ENCODE results near the gene GNAO1. TPM values are rescaled to one million over a fixed set of nuclear protein-coding genes. Genes with fewer than 3 reads are reported as not detected.
A peak's percentile ranks its signal among the peaks of the same experiment; 100 is the strongest.

GNAO1 gene
- total and polyA plus RNA-seq, 7 donors = 0.69 to 67.0 (median 28.8) TPM

DNA sequence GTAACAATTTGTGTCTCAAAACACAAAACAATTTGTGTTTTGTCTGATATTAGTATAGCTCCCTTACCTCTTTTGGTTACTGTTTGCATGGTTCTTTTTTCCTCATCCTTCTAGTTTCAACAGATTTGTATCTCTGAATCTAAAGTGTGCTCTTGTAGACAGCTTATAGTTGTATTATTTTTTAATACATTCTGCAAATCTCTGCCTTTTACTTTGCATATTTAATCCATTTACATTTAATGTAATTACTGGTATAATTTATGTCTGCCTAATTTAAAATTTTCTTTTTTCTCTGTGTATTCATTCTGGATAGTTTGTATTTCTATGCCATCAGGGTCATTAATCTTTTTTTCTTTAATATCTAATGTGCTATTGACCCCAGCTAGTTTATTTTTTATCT is 9.9 kb upstream of the GNAO1 start:
- TF ChIP-seq EP300 (IDR thresholded peaks at IDR 0.05) (no peak), POLR2A (IDR thresholded peaks at IDR 0.05) (no peak), CTCF (IDR thresholded peaks at IDR 0.05) (no peak), POLR2AphosphoS5 (IDR thresholded peaks at IDR 0.05) (no peak)
- Histone ChIP-seq H3K4me1 (no peaks in the 10 kb centered on the region), H3K27ac (no peak overlapping the region), H3K27me3 (no peaks in the 10 kb centered on the region), H3K4me3 (no peak overlapping the region), H3K36me3 (no peaks in the 10 kb centered on the region), H3K9me3 (peaks cover 0 to 2% (median under 1%) of the 10 kb centered on the region in 4 donors)
- no peak for DNase-seq
- intact Hi-C loops (cut with DNase I) = loop anchor here (10.0 kb wide), 1 partner anchor 137 kb away; no protein-coding TSS in a partner anchor

DNA sequence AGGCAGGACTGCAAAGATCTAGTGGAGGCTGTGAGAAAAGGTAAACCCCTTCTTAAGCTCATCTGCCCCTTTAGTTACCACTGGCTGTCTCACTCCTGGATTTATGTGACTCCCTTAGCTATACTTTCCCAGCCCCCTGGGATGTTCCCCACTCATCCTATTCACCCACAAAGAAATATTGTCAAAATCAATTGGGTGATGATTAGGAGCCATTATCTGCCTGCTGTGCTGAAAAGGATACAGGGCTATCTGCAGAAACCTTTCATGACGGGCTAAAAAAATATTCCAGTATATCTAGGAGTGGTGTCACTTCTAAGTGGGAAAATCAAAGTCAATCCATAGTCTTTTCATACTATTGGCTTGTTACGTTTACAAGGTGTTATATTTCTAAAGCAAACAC is 8.0 kb upstream of the GNAO1 start:
- no peaks in the 10 kb centered on the region for H3K36me3 ChIP-seq
- H3K27ac ChIP-seq = no peak overlapping the region
- no peaks in the 10 kb centered on the region for H3K4me1 ChIP-seq
- TF ChIP-seq EP300 (IDR thresholded peaks at IDR 0.05) (no peak), POLR2A (IDR thresholded peaks at IDR 0.05) (no peak), POLR2AphosphoS5 (IDR thresholded peaks at IDR 0.05) (no peak), CTCF (IDR thresholded peaks at IDR 0.05) (no peak)
- no peaks in the 10 kb centered on the region for H3K27me3 ChIP-seq
- no peak for DNase-seq
- intact Hi-C loops (cut with DNase I) = loop anchor here (10.0 kb wide), 1 partner anchor 138 kb away; no protein-coding TSS in a partner anchor
- no peak overlapping the region for H3K4me3 ChIP-seq
- H3K9me3 ChIP-seq = peaks cover 0 to 2% (median 0%) of the 10 kb centered on the region in 4 donors
- 73 to 90% methylated on average over 2 of the region's 2 CpGs for WGBS, 2 donors

DNA sequence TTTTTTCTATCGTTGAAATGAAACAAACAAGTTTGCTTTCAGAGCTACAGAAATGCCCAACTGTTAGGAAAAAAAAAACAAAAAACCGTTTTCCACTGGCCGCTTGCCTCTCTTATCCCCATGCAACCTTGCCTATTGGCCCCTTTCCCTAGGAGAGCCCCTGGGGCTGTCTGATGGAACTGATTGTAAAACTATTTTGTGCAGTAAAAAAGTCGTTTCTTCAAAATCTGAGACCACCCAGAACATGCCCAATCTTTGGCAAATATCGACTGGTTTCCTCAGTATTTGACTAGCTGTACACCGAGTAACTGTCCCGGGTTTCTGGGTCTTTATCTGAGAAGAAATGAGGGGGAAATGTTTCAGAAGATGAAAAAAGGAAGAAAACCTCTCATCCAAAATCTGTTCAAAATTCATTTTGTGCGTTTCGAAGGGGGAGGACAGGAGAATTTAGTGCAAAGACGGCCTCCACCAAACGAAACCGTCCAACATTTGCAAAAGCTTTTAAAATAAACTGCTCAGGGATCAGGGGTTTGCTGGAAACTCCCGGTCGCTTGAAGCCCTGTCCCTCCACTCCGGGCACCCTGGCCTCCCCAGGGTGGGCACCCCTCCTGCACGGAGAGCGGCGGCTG is 1.1 kb upstream of the GNAO1 start:
- intact Hi-C loops (cut with DNase I) = loop anchor here (2.0 to 5.0 kb wide), 6 partner anchors 21 to 243 kb away; no protein-coding TSS in a partner anchor
- Histone ChIP-seq H3K4me1 (peaks cover 0 to 39% (median 31%) of the 10 kb centered on the region in 4 donors), H3K4me3 (peak overlapping the region; percentile 75 to 82 (median 81)), H3K36me3 (no peaks in the 10 kb centered on the region), H3K27ac (peak overlapping the region; percentile 76 to 98 (median 97)), H3K27me3 (no peaks in the 10 kb centered on the region), H3K9me3 (no peaks in the 10 kb centered on the region)
- WGBS, 2 donors = 9 to 12% methylated on average over 18 of the region's 18 CpGs
- no peak for DNase-seq
- no peak for TF ChIP-seq EP300 (IDR thresholded peaks at IDR 0.05)
- no peak for TF ChIP-seq CTCF (IDR thresholded peaks at IDR 0.05)
- no peak for TF ChIP-seq POLR2AphosphoS5 (IDR thresholded peaks at IDR 0.05)
- TF ChIP-seq POLR2A (IDR thresholded peaks at IDR 0.05) = no peak

DNA sequence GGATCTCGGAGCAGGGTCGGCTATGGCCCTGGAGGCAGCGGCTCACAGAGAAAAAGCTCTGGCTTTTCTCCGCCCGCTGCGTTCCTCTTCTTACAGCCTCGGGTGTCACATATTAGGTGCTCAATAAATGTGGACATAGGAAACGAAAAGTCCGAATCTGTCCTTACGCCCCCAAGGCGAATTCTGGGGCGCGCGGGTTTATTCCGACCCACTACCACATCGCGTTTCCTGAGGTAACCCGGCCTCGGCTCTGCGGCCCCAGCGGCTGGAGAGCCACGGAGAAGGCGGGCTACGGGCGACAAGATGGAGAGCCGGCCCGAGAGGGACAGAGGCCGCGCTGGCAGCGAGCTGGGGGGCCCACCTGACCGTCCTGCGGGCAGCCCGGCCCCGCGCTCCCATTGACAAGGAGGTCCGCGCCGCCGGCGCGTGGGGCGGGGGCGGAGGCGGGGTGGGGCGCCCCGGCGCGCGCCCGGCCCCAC is 573 bp upstream of the GNAO1 start:
- H3K27ac ChIP-seq = peak overlapping the region; percentile 76 to 98 (median 97)

More for the DNA sequence above, 573 bp upstream of the GNAO1 start:
- DNase-seq = no peak
- Histone ChIP-seq H3K4me3 (peak overlapping the region; percentile 75 to 82 (median 81)), H3K27me3 (no peaks in the 10 kb centered on the region), H3K9me3 (no peaks in the 10 kb centered on the region), H3K4me1 (peaks cover 0 to 44% (median 36%) of the 10 kb centered on the region in 4 donors), H3K36me3 (no peaks in the 10 kb centered on the region)
- intact Hi-C loops (cut with DNase I) = loop anchor here (2.0 to 5.0 kb wide), 6 partner anchors 20 to 243 kb away; no protein-coding TSS in a partner anchor
- TF ChIP-seq POLR2A (IDR thresholded peaks at IDR 0.05) (peak in 1 of 2 donors; percentile 27), CTCF (IDR thresholded peaks at IDR 0.05) (no peak), EP300 (IDR thresholded peaks at IDR 0.05) (no peak), POLR2AphosphoS5 (IDR thresholded peaks at IDR 0.05) (peak; percentile 36 to 61 (median 56))
- 1 to 4% methylated on average over 50 of the region's 50 CpGs for WGBS, 2 donors
